ENCODE results near the gene UBE2G2. TPM values are rescaled to one million over a fixed set of nuclear protein-coding genes. Genes with fewer than 3 reads are reported as not detected.

Gene UBE2G2
- total RNA-seq, 1 experiment from 2014 or later: 121 TPM

- WGBS (ENCODE audit: extremely low coverage, insufficient read length, low lambda C conversion rate): no CpG with 5 or more reads among the region's 17 CpGs
- Mint-ChIP-seq H3K4me3 (no peak overlapping the region), H3K4me1 (peaks cover 50 to 53% of the 10 kb centered on the region in 2 experiments), H3K27ac (peak overlapping the region in 1 of 3 experiments; percentile 42; a peak in 1 of 7 replicates), H3K9me3 (no peaks in the 10 kb centered on the region), H3K27me3 (ENCODE audit: low read depth) (peaks cover 10% of the 10 kb centered on the region), H3K36me3 (ENCODE audit: insufficient read depth in 1 of 3, low read depth in 3 of 3) (peaks cover 0 to 10% (median 2%) of the 10 kb centered on the region in 3 experiments; a peak in 3 of 7 replicates)
- no peaks in the 10 kb centered on the region for H3K27me3 ChIP-seq (ENCODE audit: insufficient read depth, low read length)
- H4K8ac ChIP-seq (replicated peaks; ENCODE audit: insufficient read length, low read depth, low read length): no peak overlapping the region
- H3T11ph ChIP-seq (ENCODE audit: low read length): no peak overlapping the region
- H3K79me2 ChIP-seq (ENCODE audit: insufficient read depth, low read length): no peaks in the 10 kb centered on the region
- no peaks in the 10 kb centered on the region for H3K79me1 ChIP-seq (ENCODE audit: insufficient read depth, low read depth, low read length, poor library complexity, severe bottlenecking)
- no peak overlapping the region for H3K27ac ChIP-seq (ENCODE audit: insufficient read length, low read depth, low read length)
- no peaks in the 10 kb centered on the region for H4K20me1 ChIP-seq (ENCODE audit: control insufficient read depth, insufficient read depth, insufficient read length)
- no peak overlapping the region for H2BK20ac ChIP-seq (ENCODE audit: low read depth, low read length, poor library complexity, severe bottlenecking)
- no peak overlapping the region for H3K23ac ChIP-seq (ENCODE audit: insufficient read length, low read depth, low read length)
- H3K23me2 ChIP-seq (ENCODE audit: insufficient read length, low read depth, low read length, poor library complexity, severe bottlenecking): no peaks in the 10 kb centered on the region
- peak; percentile 20 for DNase-seq
- H2BK12ac ChIP-seq (ENCODE audit: insufficient read length, low read depth, low read length): no peak overlapping the region
- no peak overlapping the region for H3K4me2 ChIP-seq (ENCODE audit: insufficient read depth, insufficient read length, low read length)
- H4K91ac ChIP-seq (ENCODE audit: insufficient read length, low read depth, low read length): no peak overlapping the region
- H4K5ac ChIP-seq (ENCODE audit: insufficient read length, low read depth, low read length): no peak overlapping the region
- no peak overlapping the region for H2BK120ac ChIP-seq (ENCODE audit: low read depth, low read length, poor library complexity, severe bottlenecking)
- H3K9ac ChIP-seq (ENCODE audit: extremely low read depth, insufficient read length, low read length): no peak overlapping the region
- TF ChIP-seq CTCF (conservative IDR thresholded peaks at IDR 0.05): no peak
- H3K56ac ChIP-seq (ENCODE audit: insufficient read length, low read depth, low read length): no peak overlapping the region
- H2BK15ac ChIP-seq (ENCODE audit: low read depth, low read length): no peak overlapping the region
- no peak overlapping the region for H3K14ac ChIP-seq (ENCODE audit: insufficient read depth, low read length)
- no peaks in the 10 kb centered on the region for H3K9me3 ChIP-seq (ENCODE audit: control insufficient read depth, low read depth, low read length)
- no peak overlapping the region for H3K18ac ChIP-seq (ENCODE audit: insufficient read length, low read depth, low read length)
- H3K4me1 ChIP-seq (ENCODE audit: insufficient read depth, low read length): no peaks in the 10 kb centered on the region
- H2AK5ac ChIP-seq (ENCODE audit: insufficient read length, low read length): no peak overlapping the region
- H2AFZ ChIP-seq (ENCODE audit: low read length): no peak overlapping the region
- no peak overlapping the region for H3K4ac ChIP-seq (ENCODE audit: low read depth, low read length)
- H2BK5ac ChIP-seq (ENCODE audit: insufficient read length, low read length): no peak overlapping the region
These were observed 66.8 kb downstream of the UBE2G2 start for GRCh38 chr21:44734841-44735240.

Measured in H9 (cell line).